ENCODE data around the gene ATF7IP. TPM values are rescaled to one million over a fixed set of nuclear protein-coding genes. Genes with fewer than 3 reads are reported as not detected.
A peak's percentile ranks its signal among the peaks of the same experiment; 100 is the strongest.

Gene ATF7IP
- total RNA-seq, 1 donor from 2014 or later = 58.2 TPM

GRCh38 chr12:14442221-14442881 lies 76.9 kb downstream of the ATF7IP start:
- H3K27me3 ChIP-seq = no peaks in the 10 kb centered on the region
- H3K4me1 ChIP-seq = peaks cover 0 to 8% of the 10 kb centered on the region in 2 donors
- no peak for DNase-seq (ENCODE audit: low spot score in 2 of 2)
- intact Hi-C loops (cut with DNase I) = no loop called here
- no peak overlapping the region for H3K4me3 ChIP-seq
- no peak for TF ChIP-seq CTCF (IDR thresholded peaks at IDR 0.05)
- no peaks in the 10 kb centered on the region for H3K9me3 ChIP-seq
- peak overlapping the region; percentile 74 to 80 for H3K27ac ChIP-seq
- H3K36me3 ChIP-seq = peaks cover 35 to 48% of the 10 kb centered on the region in 2 donors

GRCh38 chr12:14443531-14443930 lies 78.0 kb downstream of the ATF7IP start:
- no peak for DNase-seq (ENCODE audit: low spot score in 2 of 2)
- no peak overlapping the region for H3K4me3 ChIP-seq
- H3K4me1 ChIP-seq = peaks cover 0 to 8% of the 10 kb centered on the region in 2 donors
- no peaks in the 10 kb centered on the region for H3K9me3 ChIP-seq
- H3K27ac ChIP-seq = peak overlapping the region; percentile 74 to 80
- no peaks in the 10 kb centered on the region for H3K27me3 ChIP-seq
- no peak for TF ChIP-seq CTCF (IDR thresholded peaks at IDR 0.05)
- H3K36me3 ChIP-seq = peaks cover 38 to 51% of the 10 kb centered on the region in 2 donors
- intact Hi-C loops (cut with DNase I) = no loop called here

- Histone ChIP-seq H3K4me1 (no peaks in the 10 kb centered on the region), H3K27ac (no peak overlapping the region), H3K4me3 (no peak overlapping the region), H3K36me3 (peaks cover 29 to 48% of the 10 kb centered on the region in 2 donors), H3K27me3 (no peaks in the 10 kb centered on the region), H3K9me3 (no peaks in the 10 kb centered on the region)
- no peak for TF ChIP-seq CTCF (IDR thresholded peaks at IDR 0.05)
- intact Hi-C loops (cut with DNase I) = no loop called here
- DNase-seq (ENCODE audit: low spot score in 2 of 2) = no peak
Observed at GRCh38 chr12:14450479-14450878, 85.0 kb downstream of the ATF7IP start.

GRCh38 chr12:14452336-14452735 lies 86.9 kb downstream of the ATF7IP start:
- no peak overlapping the region for H3K4me3 ChIP-seq
- H3K4me1 ChIP-seq = peaks cover 0 to 3% of the 10 kb centered on the region in 2 donors
- peaks cover 34 to 42% of the 10 kb centered on the region in 2 donors for H3K36me3 ChIP-seq
- intact Hi-C loops (cut with DNase I) = no loop called here
- no peak overlapping the region for H3K27ac ChIP-seq
- no peaks in the 10 kb centered on the region for H3K9me3 ChIP-seq
- H3K27me3 ChIP-seq = no peaks in the 10 kb centered on the region
- DNase-seq (ENCODE audit: low spot score in 2 of 2) = no peak
- TF ChIP-seq CTCF (IDR thresholded peaks at IDR 0.05) = no peak

- H3K27ac ChIP-seq = no peak overlapping the region
- no peak for TF ChIP-seq CTCF (IDR thresholded peaks at IDR 0.05)
- no peak overlapping the region for H3K4me3 ChIP-seq
- H3K36me3 ChIP-seq = peaks cover 30 to 38% of the 10 kb centered on the region in 2 donors
- intact Hi-C loops (cut with DNase I) = no loop called here
- no peak for DNase-seq (ENCODE audit: low spot score in 2 of 2)
- no peaks in the 10 kb centered on the region for H3K9me3 ChIP-seq
- H3K27me3 ChIP-seq = no peaks in the 10 kb centered on the region
- peaks cover 0 to 3% of the 10 kb centered on the region in 2 donors for H3K4me1 ChIP-seq
Observed at GRCh38 chr12:14452865-14453264, 87.4 kb downstream of the ATF7IP start.

Data from ascending aorta (tissue), 2 donors.